Measurements from ENCODE around the gene MAP3K21. TPM values are rescaled to one million over a fixed set of nuclear protein-coding genes. Genes with fewer than 3 reads are reported as not detected.

Gene MAP3K21
- total and polyA plus RNA-seq, 2 of the 8 experiments (the other 6 are each of a cell fraction or from before 2014, with no cell fraction given) = 21.2 to 21.8 TPM

GRCh38 chr1:233279971-233280370 is 47.6 kb upstream of the MAP3K21 start:
- Histone ChIP-seq H3K9ac (replicated peaks in 1 of 4; ENCODE audit: extremely low read depth in 1 of 4, low read depth in 3 of 4, low read length in 3 of 4) (no peak overlapping the region), H3K4ac (replicated peaks; ENCODE audit: insufficient read length, low read depth, low read length) (no peak overlapping the region), H3K4me1 (replicated peaks in 1 of 4; ENCODE audit: control insufficient read depth in 3 of 4, insufficient read depth in 4 of 4, low read length in 3 of 4) (peaks cover 0 to 6% (median 0%) of the 10 kb centered on the region in 4 experiments; a peak in 1 of 7 replicates), H2AK5ac (ENCODE audit: low read depth, low read length) (no peak overlapping the region), H3K36me3 (ENCODE audit: control insufficient read depth in 2 of 4, insufficient read depth in 4 of 4, low read length in 3 of 4) (no peaks in the 10 kb centered on the region; a peak in 1 of 8 replicates), H3K27me3 (replicated peaks in 1 of 4; ENCODE audit: control insufficient read depth in 3 of 4, extremely low read depth in 1 of 4, insufficient read depth in 3 of 4, low read length in 3 of 4) (no peaks in the 10 kb centered on the region), H3K4me3 (ENCODE audit: extremely low read depth in 1 of 4, insufficient read depth in 2 of 4, low read depth in 3 of 4, low read length in 4 of 4) (no peak overlapping the region), H3K23ac (ENCODE audit: insufficient read length) (no peak overlapping the region), H2BK12ac (ENCODE audit: low read depth, low read length) (no peak overlapping the region), H3K9me3 (ENCODE audit: insufficient read depth in 2 of 2, low read depth in 1 of 2, low read length in 1 of 2) (0 out of 4 replicates have a peak, but pooled peaks cover 0 to 2% of the 10 kb centered on the region in 2 experiments), H2AFZ (ENCODE audit: low read length) (no peak overlapping the region), H4K91ac (replicated peaks; ENCODE audit: insufficient read length, low read length) (no peak overlapping the region), H2BK120ac (replicated peaks; ENCODE audit: low read depth, low read length) (no peak overlapping the region), H2BK15ac (ENCODE audit: low read length) (no peak overlapping the region), H3K23me2 (ENCODE audit: low read depth, low read length) (no peaks in the 10 kb centered on the region), H2BK5ac (ENCODE audit: low read depth, low read length) (no peak overlapping the region), H3K14ac (ENCODE audit: insufficient read length) (no peak overlapping the region), H3K18ac (ENCODE audit: extremely low read depth, low read length) (no peak overlapping the region), H4K8ac (ENCODE audit: extremely low read depth, insufficient read depth, low read length) (no peak overlapping the region), H3K79me1 (ENCODE audit: low read depth, low read length) (peaks cover 9% of the 10 kb centered on the region; the same call in 1 of the 2 replicates), H3K79me2 (ENCODE audit: control insufficient read depth in 1 of 2, insufficient read depth in 2 of 2, low read length in 2 of 2) (peaks cover 6 to 95% of the 10 kb centered on the region in 2 experiments; a peak in 2 of 4 replicates), H3K4me2 (ENCODE audit: insufficient read depth in 1 of 2, low read depth in 2 of 2, low read length in 2 of 2) (no peak overlapping the region), H3K27ac (ENCODE audit: low read depth, low read length) (no peak overlapping the region), H2BK20ac (ENCODE audit: low read length) (no peak overlapping the region), H3K56ac (replicated peaks; ENCODE audit: insufficient read length, low read depth, low read length) (no peak overlapping the region), H4K5ac (ENCODE audit: insufficient read length, low read depth, low read length) (no peak overlapping the region), H4K20me1 (replicated peaks in 1 of 2; ENCODE audit: control insufficient read depth in 1 of 2, insufficient read depth in 2 of 2, low read length in 2 of 2) (peaks cover 4 to 8% of the 10 kb centered on the region in 2 experiments)
- TF ChIP-seq SP4 (IDR thresholded peaks at IDR 0.05; ENCODE audit: low read length) (no peak), BACH1 (IDR thresholded peaks at IDR 0.05; ENCODE audit: low read length) (no peak), BCL11A (IDR thresholded peaks at IDR 0.05; ENCODE audit: low read depth in 2 of 2, low read length in 2 of 2) (no peak), HDAC2 (IDR thresholded peaks at IDR 0.05; ENCODE audit: borderline replicate concordance in 1 of 2, low read depth in 2 of 2, low read length in 2 of 2) (no peak), FOSL1 (IDR thresholded peaks at IDR 0.05; ENCODE audit: insufficient read depth, low read depth, low read length) (no peak)
- TF ChIP-seq, protein P1, sequence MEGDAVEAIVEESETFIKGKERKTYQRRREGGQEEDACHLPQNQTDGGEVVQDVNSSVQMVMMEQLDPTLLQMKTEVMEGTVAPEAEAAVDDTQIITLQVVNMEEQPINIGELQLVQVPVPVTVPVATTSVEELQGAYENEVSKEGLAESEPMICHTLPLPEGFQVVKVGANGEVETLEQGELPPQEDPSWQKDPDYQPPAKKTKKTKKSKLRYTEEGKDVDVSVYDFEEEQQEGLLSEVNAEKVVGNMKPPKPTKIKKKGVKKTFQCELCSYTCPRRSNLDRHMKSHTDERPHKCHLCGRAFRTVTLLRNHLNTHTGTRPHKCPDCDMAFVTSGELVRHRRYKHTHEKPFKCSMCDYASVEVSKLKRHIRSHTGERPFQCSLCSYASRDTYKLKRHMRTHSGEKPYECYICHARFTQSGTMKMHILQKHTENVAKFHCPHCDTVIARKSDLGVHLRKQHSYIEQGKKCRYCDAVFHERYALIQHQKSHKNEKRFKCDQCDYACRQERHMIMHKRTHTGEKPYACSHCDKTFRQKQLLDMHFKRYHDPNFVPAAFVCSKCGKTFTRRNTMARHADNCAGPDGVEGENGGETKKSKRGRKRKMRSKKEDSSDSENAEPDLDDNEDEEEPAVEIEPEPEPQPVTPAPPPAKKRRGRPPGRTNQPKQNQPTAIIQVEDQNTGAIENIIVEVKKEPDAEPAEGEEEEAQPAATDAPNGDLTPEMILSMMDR (IDR thresholded peaks at IDR 0.05; ENCODE audit: control extremely low read depth in 1 of 3, insufficient read depth in 1 of 3, low read depth in 1 of 3, low read length in 3 of 3) = no peak
- WGBS, 2 experiments (ENCODE audit: extremely low coverage in 1 of 2, insufficient coverage in 1 of 2, insufficient read length in 1 of 2, insufficient replicate concordance in 2 of 2, low coverage in 1 of 2, low lambda C conversion rate in 2 of 2, missing lambda C conversion rate in 1 of 2) = 90% methylated on average over 2 of the region's 2 CpGs; no CpG with 5 or more reads in 1 of the 2 experiments
- FAIRE-seq (no peak), DNase-seq (ENCODE audit: low read depth in 1 of 2, low spot score in 2 of 2) (no peak)
- ChIA-PET POLR2A (ENCODE audit: partially characterized antibody) (no interaction called here), CTCF (ENCODE audit: partially characterized antibody) (interaction anchor here (0.7 kb wide), 1 partner anchor 27 kb away, joined by 3 read pairs; no protein-coding TSS in a partner anchor)

Data from H1 (cell line).